DOHH2 (cell line): Measurements from ENCODE around the gene ZNF354B.

ENCODE experiments used
- EZH2phosphoT487 ChIP-seq: fragments of 200-600 bp; sonication (generic); IDR thresholded peaks from 2 replicates; pipeline ENCODE4 v1.6.1; 2017; ENCODE audit warnings: borderline replicate concordance, mild to moderate bottlenecking, antibody characterized with exemption, low read length, moderate library complexity, mixed read lengths
- TF ChIP-seq, protein P1 (sequence below): fragments of 200-600 bp; sonication (generic); IDR thresholded peaks from one replicate; pipeline ENCODE4 v1.5.1; 2014; ENCODE audit warnings: antibody characterized with exemption, mild to moderate bottlenecking, low read depth, low read length; ENCODE audit not compliant: poor library complexity, severe bottlenecking

DNA sequence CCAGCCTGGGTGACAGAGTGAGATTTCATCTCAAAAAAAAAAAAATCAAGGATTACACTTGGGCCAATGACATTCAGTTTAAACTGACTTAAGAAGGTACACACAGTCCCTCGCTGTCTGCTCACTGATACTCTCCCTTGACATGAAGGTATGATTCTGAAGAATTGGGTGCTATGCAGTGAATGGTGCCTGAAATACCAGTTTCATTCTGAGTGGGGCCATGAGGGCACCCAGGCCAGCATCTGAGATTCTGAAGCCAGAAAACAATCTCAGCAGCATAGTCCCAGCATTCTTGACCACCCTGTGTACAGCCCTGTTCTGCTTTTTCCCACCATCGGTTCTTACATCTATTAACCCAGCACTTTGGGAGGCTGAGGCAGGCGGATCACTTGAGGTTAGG lies 7.8 kb upstream of the ZNF354B start:
- TF ChIP-seq, protein P1, sequence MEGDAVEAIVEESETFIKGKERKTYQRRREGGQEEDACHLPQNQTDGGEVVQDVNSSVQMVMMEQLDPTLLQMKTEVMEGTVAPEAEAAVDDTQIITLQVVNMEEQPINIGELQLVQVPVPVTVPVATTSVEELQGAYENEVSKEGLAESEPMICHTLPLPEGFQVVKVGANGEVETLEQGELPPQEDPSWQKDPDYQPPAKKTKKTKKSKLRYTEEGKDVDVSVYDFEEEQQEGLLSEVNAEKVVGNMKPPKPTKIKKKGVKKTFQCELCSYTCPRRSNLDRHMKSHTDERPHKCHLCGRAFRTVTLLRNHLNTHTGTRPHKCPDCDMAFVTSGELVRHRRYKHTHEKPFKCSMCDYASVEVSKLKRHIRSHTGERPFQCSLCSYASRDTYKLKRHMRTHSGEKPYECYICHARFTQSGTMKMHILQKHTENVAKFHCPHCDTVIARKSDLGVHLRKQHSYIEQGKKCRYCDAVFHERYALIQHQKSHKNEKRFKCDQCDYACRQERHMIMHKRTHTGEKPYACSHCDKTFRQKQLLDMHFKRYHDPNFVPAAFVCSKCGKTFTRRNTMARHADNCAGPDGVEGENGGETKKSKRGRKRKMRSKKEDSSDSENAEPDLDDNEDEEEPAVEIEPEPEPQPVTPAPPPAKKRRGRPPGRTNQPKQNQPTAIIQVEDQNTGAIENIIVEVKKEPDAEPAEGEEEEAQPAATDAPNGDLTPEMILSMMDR: no peak
- TF ChIP-seq EZH2phosphoT487: no peak
